ENCODE results near the gene NUDT22.

Gene NUDT22

GRCh38 chr11:64268893-64269539 lies 42.9 kb downstream of the NUDT22 start:
- no peaks in the 10 kb centered on the region for H3K27me3 Mint-ChIP-seq (ENCODE audit: low read depth)
- H3K27ac Mint-ChIP-seq, result peak overlapping the region; percentile 99
- H3K4me1 Mint-ChIP-seq (ENCODE audit: low read depth), result peaks cover 23% of the 10 kb centered on the region
- H3K36me3 Mint-ChIP-seq (ENCODE audit: low read depth), result peaks cover 9% of the 10 kb centered on the region
- no peaks in the 10 kb centered on the region for H3K9me3 Mint-ChIP-seq
- peak overlapping the region; percentile 89 for H3K4me3 Mint-ChIP-seq

GRCh38 chr11:64269540-64270220 lies 43.6 kb downstream of the NUDT22 start:
- H3K27me3 Mint-ChIP-seq (ENCODE audit: low read depth), result no peaks in the 10 kb centered on the region
- no peaks in the 10 kb centered on the region for H3K9me3 Mint-ChIP-seq
- H3K4me1 Mint-ChIP-seq (ENCODE audit: low read depth), result peaks cover 23% of the 10 kb centered on the region
- H3K36me3 Mint-ChIP-seq (ENCODE audit: low read depth), result peaks cover 9% of the 10 kb centered on the region
- peak overlapping the region; percentile 89 for H3K4me3 Mint-ChIP-seq
- H3K27ac Mint-ChIP-seq, result peak overlapping the region; percentile 99

- Mint-ChIP-seq H3K36me3 (ENCODE audit: low read depth) (peaks cover 6% of the 10 kb centered on the region), H3K4me1 (ENCODE audit: low read depth) (peaks cover 10% of the 10 kb centered on the region), H3K27me3 (ENCODE audit: low read depth) (no peaks in the 10 kb centered on the region), H3K4me3 (no peak overlapping the region), H3K9me3 (no peaks in the 10 kb centered on the region), H3K27ac (no peak overlapping the region)
These were observed 49.1 kb downstream of the NUDT22 start for GRCh38 chr11:64275031-64275800.

- Mint-ChIP-seq H3K4me1 (ENCODE audit: low read depth) (peaks cover 9% of the 10 kb centered on the region), H3K27me3 (ENCODE audit: low read depth) (no peaks in the 10 kb centered on the region), H3K36me3 (ENCODE audit: low read depth) (peaks cover 6% of the 10 kb centered on the region), H3K4me3 (no peak overlapping the region), H3K9me3 (no peaks in the 10 kb centered on the region), H3K27ac (no peak overlapping the region)
These were observed 49.8 kb downstream of the NUDT22 start for GRCh38 chr11:64275841-64276240.

GRCh38 chr11:64276653-64277431 lies 50.8 kb downstream of the NUDT22 start:
- H3K9me3 Mint-ChIP-seq, result no peaks in the 10 kb centered on the region
- H3K36me3 Mint-ChIP-seq (ENCODE audit: low read depth), result peaks cover 11% of the 10 kb centered on the region
- no peaks in the 10 kb centered on the region for H3K27me3 Mint-ChIP-seq (ENCODE audit: low read depth)
- H3K4me3 Mint-ChIP-seq, result no peak overlapping the region
- H3K27ac Mint-ChIP-seq, result no peak overlapping the region
- peaks cover 10% of the 10 kb centered on the region for H3K4me1 Mint-ChIP-seq (ENCODE audit: low read depth)

- Mint-ChIP-seq H3K36me3 (ENCODE audit: low read depth) (peaks cover 9% of the 10 kb centered on the region), H3K27ac (no peak overlapping the region), H3K27me3 (ENCODE audit: low read depth) (no peaks in the 10 kb centered on the region), H3K4me3 (no peak overlapping the region), H3K4me1 (ENCODE audit: low read depth) (peaks cover 7% of the 10 kb centered on the region), H3K9me3 (no peaks in the 10 kb centered on the region)
These were observed 52.6 kb downstream of the NUDT22 start for GRCh38 chr11:64278576-64279190.

Data from T-helper 1 cell treated with Interleukin-12 subunit alpha and Interleukin-12 subunit beta and Interleukin-4 antibody, amounts not matched to agents 30 μg/mL and 1 μg/mL, for 36 hours (primary cell).